Keratinocyte (primary cell): ENCODE measurements around the gene NSA2. TPM values are rescaled to one million over a fixed set of nuclear protein-coding genes. Genes with fewer than 3 reads are reported as not detected.

Source experiments
- DNase-seq: peaks from one replicate; pipeline ENCODE4 v3.0.0-alpha.2; 2011; ENCODE audit warnings: low read depth, missing footprints, low spot score
- FAIRE-seq: peaks from 2 replicates; lab custom pipeline; 2011; peaks lifted over from hg19 to GRCh38; lab: Jason Lieb, UNC
- H2AFZ ChIP-seq: 2 replicates; pipeline ENCODE4 v1.6.0; 2012; ENCODE audit warnings: low read length, control low read depth, inconsistent platforms; ENCODE audit not compliant: control insufficient read depth
- H3K27ac ChIP-seq: 2 replicates; pipeline ENCODE4 v1.5.1; 2011; ENCODE audit warnings: low read length; ENCODE audit not compliant: control insufficient read depth, insufficient read depth
- H3K27me3 ChIP-seq: 3 replicates; pipeline ENCODE4 v1.6.0; 2011; ENCODE audit warnings: low read length; ENCODE audit not compliant: control insufficient read depth, insufficient read depth; ENCODE audit errors: extremely low read depth
- H3K36me3 ChIP-seq, 2 experiments: 2 replicates in 1 of 2; 3 replicates in 1 of 2; pipeline ENCODE4 v1.5.1; 2011; ENCODE audit warnings: low read length in 2 of 2, mild to moderate bottlenecking in 1 of 2; ENCODE audit not compliant: control insufficient read depth in 2 of 2, insufficient read depth in 2 of 2; ENCODE audit errors: extremely low read depth in 1 of 2
- H3K4me1 ChIP-seq: 3 replicates; pipeline ENCODE4 v1.5.1; 2011; ENCODE audit warnings: low read length; ENCODE audit not compliant: control insufficient read depth, insufficient read depth; ENCODE audit errors: extremely low read depth
- H3K4me2 ChIP-seq: 3 replicates; pipeline ENCODE4 v1.6.0; 2011; ENCODE audit warnings: low read depth, low read length; ENCODE audit not compliant: control insufficient read depth, insufficient read depth; ENCODE audit errors: extremely low read depth
- H3K4me3 ChIP-seq, 3 experiments: fragments of 200-600 bp in 1 of 3; sonication (generic) in 1 of 3; 2 replicates in 2 of 3; 3 replicates in 1 of 3; pipeline ENCODE4 v1.5.1; 2011 to 2016; ENCODE audit warnings: low read length in 3 of 3, mild to moderate bottlenecking in 3 of 3, control low read depth in 2 of 3, inconsistent platforms in 1 of 3, low read depth in 1 of 3, mixed read lengths in 1 of 3, mixed run types in 1 of 3, moderate library complexity in 1 of 3; ENCODE audit not compliant: control insufficient read depth in 2 of 3, insufficient read depth in 2 of 3; ENCODE audit errors: extremely low read depth in 1 of 3
- H3K79me2 ChIP-seq: 2 replicates; pipeline ENCODE4 v1.6.0; 2012; ENCODE audit warnings: low read length; ENCODE audit not compliant: control insufficient read depth, insufficient read depth
- H3K9ac ChIP-seq: 3 replicates; pipeline ENCODE4 v1.6.0; 2011; ENCODE audit warnings: low read length; ENCODE audit not compliant: control insufficient read depth, insufficient read depth; ENCODE audit errors: extremely low read depth
- H3K9me1 ChIP-seq: 3 replicates; pipeline ENCODE4 v1.6.0; 2011; ENCODE audit warnings: low read length; ENCODE audit not compliant: control insufficient read depth, insufficient read depth; ENCODE audit errors: extremely low read depth
- H3K9me3 ChIP-seq: 2 replicates; pipeline ENCODE4 v1.5.1; 2012; ENCODE audit warnings: low read depth, low read length; ENCODE audit not compliant: control insufficient read depth
- H4K20me1 ChIP-seq: 3 replicates; pipeline ENCODE4 v1.6.0; 2011; ENCODE audit warnings: low read length; ENCODE audit not compliant: control insufficient read depth, insufficient read depth; ENCODE audit errors: extremely low read depth
- CTCF ChIP-seq, 3 experiments: IDR thresholded peaks in 1 of 3; conservative IDR thresholded peaks in 1 of 3; optimal IDR thresholded peaks in 1 of 3; 2 replicates in 2 of 3; 3 replicates in 1 of 3; pipeline versions ENCODE3 to v1.5.1; 2011; ENCODE audit warnings: low read length in 3 of 3, mild to moderate bottlenecking in 3 of 3, moderate library complexity in 2 of 3, control low read depth in 1 of 3, inconsistent platforms in 1 of 3; ENCODE audit not compliant: insufficient read depth in 2 of 3; ENCODE audit errors: extremely low read depth in 1 of 3
- EZH2 ChIP-seq: IDR thresholded peaks from one replicate; pipeline ENCODE4 v1.6.1; 2012; ENCODE audit warnings: inconsistent platforms, mild to moderate bottlenecking, low read length, moderate library complexity
- dilution Hi-C: fragments of 300-500 bp; cut with MboI; formaldehyde crosslinking; loops from one replicate; pipeline ENCODE4 v1.7.0; 2020; ENCODE audit warnings: low sequenced_read_pairs; ENCODE audit not compliant: extremely low pct_ligation_motif_present
- polyA plus RNA-seq, 5 experiments: library from polyadenylated mRNA; depleted of rRNA in 3 of 5; stranded (reverse) in 3 of 5; stranded (forward) in 1 of 5; unstranded in 1 of 5; fragments of >200 nt; gene quantifications; 1 replicate in 1 of 5; 2 replicates in 3 of 5; 3 replicates in 1 of 5; pipeline versions ENCODE4 v1.2.1 to v1.2.3, GENCODE V29; 2011 to 2012; ENCODE audit warnings: missing spikeins in 2 of 5, low read depth in 1 of 5, low replicate concordance in 1 of 5

Gene NSA2
- polyA plus RNA-seq, 1 donor (not counting 4 experiments of a cell fraction or from before 2014, with no cell fraction given) = 107 TPM

GRCh38 chr5:74816875-74817274 lies 49.8 kb downstream of the NSA2 start:
- Histone ChIP-seq H3K27me3 (no peaks in the 10 kb centered on the region), H3K9me3 (no peaks in the 10 kb centered on the region), H3K27ac (no peak overlapping the region), H4K20me1 (no peaks in the 10 kb centered on the region), H3K4me2 (no peak overlapping the region), H3K36me3 (no peaks in the 10 kb centered on the region), H3K79me2 (peaks cover 2% of the 10 kb centered on the region), H2AFZ (no peak overlapping the region), H3K9me1 (no peaks in the 10 kb centered on the region), H3K4me1 (peaks cover 7% of the 10 kb centered on the region), H3K9ac (no peak overlapping the region), H3K4me3 (no peak overlapping the region)
- no peak for DNase-seq
- dilution Hi-C loops = no loop called here
- TF ChIP-seq EZH2 (no peak), CTCF (optimal IDR thresholded peaks at IDR 0.05 in 1 of 3, IDR thresholded peaks at IDR 0.05 in 1 of 3, conservative IDR thresholded peaks at IDR 0.05 in 1 of 3; ENCODE audit: extremely low read depth in 1 of 3, insufficient read depth in 2 of 3, low read length in 3 of 3) (no peak)
- FAIRE-seq = no peak

GRCh38 chr5:74822288-74822687 lies 55.2 kb downstream of the NSA2 start:
- H3K9ac ChIP-seq = no peak overlapping the region
- no peaks in the 10 kb centered on the region for H3K9me3 ChIP-seq
- no peak overlapping the region for H3K4me3 ChIP-seq
- H3K9me1 ChIP-seq = no peaks in the 10 kb centered on the region
- no peak for DNase-seq
- H4K20me1 ChIP-seq = no peaks in the 10 kb centered on the region
- H3K27ac ChIP-seq = no peak overlapping the region
- no peaks in the 10 kb centered on the region for H3K4me1 ChIP-seq
- H3K4me2 ChIP-seq = no peak overlapping the region
- dilution Hi-C loops = no loop called here
- no peak for FAIRE-seq
- TF ChIP-seq CTCF (optimal IDR thresholded peaks at IDR 0.05 in 1 of 3, IDR thresholded peaks at IDR 0.05 in 1 of 3, conservative IDR thresholded peaks at IDR 0.05 in 1 of 3; ENCODE audit: extremely low read depth in 1 of 3, insufficient read depth in 2 of 3, low read length in 3 of 3) (no peak), EZH2 (no peak)
- H2AFZ ChIP-seq = no peak overlapping the region
- H3K79me2 ChIP-seq = no peaks in the 10 kb centered on the region
- H3K36me3 ChIP-seq = peaks cover 0 to 1% of the 10 kb centered on the region in 2 experiments
- H3K27me3 ChIP-seq = no peaks in the 10 kb centered on the region
